GM21367 (cell line): Measurements from ENCODE around the gene GLRX3.

ENCODE experiments used
- ATAC-seq: cut with Tn5 transposase; IDR thresholded peaks from one replicate; pipeline ENCODE4 v1.9.1; 2021; ENCODE audit not compliant: unreplicated experiment

GLRX3 gene

DNA sequence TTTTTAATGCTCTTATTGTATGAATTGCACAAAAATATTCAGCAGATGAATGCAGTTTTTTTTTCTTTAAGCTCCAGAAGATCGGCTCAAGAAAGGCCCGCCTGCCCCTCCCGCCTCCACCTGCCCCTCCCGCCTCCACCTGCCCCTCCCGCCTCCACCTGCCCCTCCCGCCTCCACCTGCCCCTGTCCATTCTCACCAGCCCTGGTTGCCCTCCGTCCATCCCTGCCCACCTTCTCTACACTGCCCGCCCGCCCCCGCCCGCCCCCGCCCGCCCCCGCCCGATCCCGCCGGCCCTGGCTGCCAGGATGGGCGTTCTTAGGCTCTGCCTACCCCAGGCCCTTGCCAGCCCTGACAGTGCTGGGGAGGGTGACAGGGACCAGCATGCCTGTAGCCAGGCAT, 67.4 kb downstream of the GLRX3 start:
- ATAC-seq, result no peak

- no peak for ATAC-seq
Measured at GRCh38 chr10:130206216-130206737, 70.1 kb downstream of the GLRX3 start.

DNA sequence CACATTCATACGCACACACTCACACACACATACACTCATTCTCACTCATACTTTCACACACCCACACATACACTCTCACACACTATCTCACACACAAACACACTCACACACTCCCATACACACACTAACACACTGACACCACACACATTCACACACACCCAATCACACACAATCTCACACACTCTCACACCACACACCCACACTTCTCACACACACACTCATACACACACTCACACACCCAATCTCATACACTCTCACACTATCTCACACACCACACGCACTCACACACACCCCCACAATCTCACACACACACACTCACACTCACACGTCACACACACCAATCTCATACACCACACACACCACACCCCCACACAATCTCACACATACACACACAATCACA, 71.0 kb downstream of the GLRX3 start:
- ATAC-seq, result no peak

DNA sequence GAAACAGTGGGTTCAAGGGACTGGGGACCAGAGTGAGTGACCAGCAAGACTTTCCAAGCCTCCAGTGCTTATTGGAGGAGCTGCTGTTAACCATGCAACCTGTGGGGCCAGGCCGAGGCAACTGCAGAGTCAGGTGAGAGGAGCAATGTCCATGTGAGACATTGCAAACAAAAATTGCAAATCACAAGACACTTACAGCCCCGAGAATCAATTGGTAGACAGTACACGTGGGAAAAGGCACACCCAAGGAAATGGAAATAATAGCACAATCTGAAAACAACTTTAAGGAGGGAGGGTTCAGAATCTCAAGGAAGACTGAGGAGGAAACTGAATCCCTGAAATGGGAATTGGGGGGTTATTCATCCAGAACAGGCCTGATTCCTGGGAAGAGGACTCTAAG, 72.6 kb downstream of the GLRX3 start:
- ATAC-seq, result no peak

- ATAC-seq, result no peak
Measured at GRCh38 chr10:130212746-130213145, 76.6 kb downstream of the GLRX3 start.

DNA sequence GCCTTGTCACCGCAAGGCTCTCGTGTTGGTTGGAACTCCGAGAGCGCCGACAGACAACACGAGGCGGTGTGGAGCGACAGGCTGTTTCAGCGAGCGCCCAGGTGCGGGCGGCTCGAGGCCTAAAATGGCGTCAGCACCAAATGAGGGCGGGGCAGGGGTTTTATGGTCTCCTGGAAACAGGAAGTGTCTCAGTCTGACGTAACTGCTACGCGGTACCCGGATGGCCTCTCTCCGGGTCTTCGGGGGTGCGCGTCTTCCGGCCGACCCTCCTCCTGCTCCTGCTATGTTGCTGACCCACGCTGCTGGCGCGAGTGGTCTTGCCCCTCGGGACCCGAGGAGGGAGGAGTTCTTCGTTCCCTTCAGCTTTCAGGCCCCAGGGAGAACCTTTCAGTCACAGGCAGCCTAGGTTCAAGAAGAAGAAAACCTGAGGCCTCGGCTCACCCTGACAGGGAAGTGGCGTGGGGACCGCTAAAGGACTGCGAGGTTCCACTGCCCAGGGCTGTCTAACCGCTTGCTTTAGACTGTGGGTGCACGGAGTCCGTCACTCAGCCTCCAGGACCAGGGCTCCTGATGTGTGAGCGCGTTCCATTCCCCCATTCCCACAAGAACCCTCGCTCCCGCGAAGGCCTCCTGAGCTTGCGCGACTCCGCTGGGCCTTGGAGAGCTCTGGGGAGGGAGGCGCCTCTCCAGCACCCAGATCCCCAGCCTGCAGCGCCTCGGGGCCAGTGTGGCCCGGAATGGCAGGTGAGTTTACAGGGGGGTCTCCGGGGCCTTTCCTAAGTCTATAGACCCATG, 77.3 kb downstream of the GLRX3 start:
- ATAC-seq, result no peak

- no peak for ATAC-seq
Measured at GRCh38 chr10:130214431-130214830, 78.2 kb downstream of the GLRX3 start.

- no peak for ATAC-seq
Measured at GRCh38 chr10:130215151-130215930, 79.2 kb downstream of the GLRX3 start.

DNA sequence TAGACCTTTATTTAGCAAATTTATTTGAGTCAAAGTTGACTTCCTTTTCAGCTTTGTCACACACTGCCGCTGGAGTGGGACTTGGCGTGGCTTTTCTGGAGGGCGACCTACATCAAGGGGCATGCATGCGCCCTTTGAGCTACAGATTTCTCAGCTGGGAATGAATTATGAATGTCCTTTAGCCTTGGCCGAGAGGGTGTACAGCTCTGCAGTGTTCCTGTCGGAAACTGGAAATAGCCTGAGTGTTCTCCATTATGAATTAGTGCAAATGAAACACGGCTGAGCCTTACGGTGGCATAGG, 79.7 kb downstream of the GLRX3 start:
- no peak for ATAC-seq

DNA sequence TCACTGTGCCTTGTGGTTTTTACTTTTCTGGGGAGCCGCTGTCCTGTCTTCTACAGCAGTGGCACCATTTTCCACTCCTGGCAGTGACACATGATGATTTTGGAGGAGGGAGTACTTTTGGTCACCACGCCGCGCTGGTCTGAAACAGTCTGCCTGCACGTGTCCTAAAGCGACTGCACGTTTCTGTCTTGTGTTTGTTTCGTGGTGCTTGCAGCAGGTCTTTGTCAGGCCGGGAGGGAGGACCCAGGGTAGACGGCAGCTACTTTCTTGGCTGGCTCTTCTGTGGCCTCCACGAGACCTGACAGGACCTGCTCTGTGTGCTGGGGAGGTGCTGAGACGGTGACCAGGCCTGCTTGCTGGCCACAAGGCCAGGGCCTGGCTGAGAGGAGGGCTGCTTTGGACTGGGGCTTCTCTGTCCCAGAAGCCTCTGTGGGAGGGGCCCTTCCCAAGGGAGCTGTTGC, 82.0 kb downstream of the GLRX3 start:
- no peak for ATAC-seq

- ATAC-seq, result no peak
Measured at GRCh38 chr10:130218936-130219335, 82.7 kb downstream of the GLRX3 start.

- no peak for ATAC-seq
Measured at GRCh38 chr10:130220251-130221185, 84.3 kb downstream of the GLRX3 start.

GRCh38 chr10:130221456-130222375, 85.5 kb downstream of the GLRX3 start:
- ATAC-seq, result no peak

DNA sequence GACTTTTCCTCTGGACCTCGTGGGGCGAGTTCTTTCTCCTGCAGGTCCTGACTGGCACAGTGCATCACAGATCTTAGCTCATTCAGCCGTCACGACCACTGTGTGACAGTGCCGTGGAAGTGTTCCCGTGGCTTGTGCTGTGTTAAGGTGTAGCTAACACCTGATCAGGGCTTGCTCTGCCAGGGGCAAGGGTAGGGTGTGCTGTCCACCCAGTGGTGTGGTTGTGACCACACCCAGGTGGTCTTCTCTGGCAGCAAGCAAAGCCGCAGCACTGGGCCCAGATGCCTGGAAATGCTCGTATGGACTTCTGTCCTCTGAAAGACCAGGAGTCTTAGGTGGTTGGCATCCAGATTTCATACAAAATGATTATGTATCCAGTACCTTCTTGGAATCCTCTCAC, 86.2 kb downstream of the GLRX3 start:
- ATAC-seq, result no peak

GRCh38 chr10:130224228-130224627, 88.0 kb downstream of the GLRX3 start:
- ATAC-seq, result no peak

DNA sequence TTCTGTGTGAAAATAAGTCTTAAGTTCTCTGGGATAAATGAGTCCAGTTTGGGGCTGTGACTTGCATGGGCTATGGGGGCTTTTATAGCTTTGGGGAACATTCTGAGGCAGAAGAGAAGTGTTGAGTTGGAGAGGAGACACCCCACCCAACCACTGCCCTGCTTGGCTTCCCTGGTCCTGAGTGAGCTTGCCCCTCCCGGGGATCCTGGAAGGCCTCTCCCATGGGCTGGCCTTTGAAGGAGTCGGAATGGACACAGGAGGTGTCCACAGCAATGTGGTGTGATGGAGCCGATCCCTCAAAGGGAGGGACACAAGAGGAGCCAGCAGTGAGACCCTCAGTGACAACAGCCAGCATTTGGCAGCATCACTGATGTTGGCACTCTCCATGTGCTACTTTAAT, 89.8 kb downstream of the GLRX3 start:
- no peak for ATAC-seq

- ATAC-seq, result no peak
Measured at GRCh38 chr10:130227883-130228282, 91.7 kb downstream of the GLRX3 start.
